ENCODE measurements around the gene BDH2. TPM values are rescaled to one million over a fixed set of nuclear protein-coding genes. Genes with fewer than 3 reads are reported as not detected.
A peak's percentile ranks its signal among the peaks of the same experiment; 100 is the strongest.

BDH2 gene
- total and polyA plus RNA-seq, 2 experiments from 2014 or later: 36.5 to 73.9 TPM

- Mint-ChIP-seq H3K36me3 (ENCODE audit: low read depth) (no peaks in the 10 kb centered on the region), H3K4me3 (peak overlapping the region; percentile 82), H3K27ac (peak overlapping the region; percentile 75; the same call in 1 of the 2 replicates), H3K9me3 (no peaks in the 10 kb centered on the region), H3K27me3 (ENCODE audit: insufficient read depth, low read depth, poor library complexity) (no peaks in the 10 kb centered on the region), H3K4me1 (peaks cover 13% of the 10 kb centered on the region)
- Histone ChIP-seq H3K79me2 (replicated peaks; ENCODE audit: insufficient read depth) (no peaks in the 10 kb centered on the region), H2AFZ (no peak overlapping the region), H3K4me2 (peak overlapping the region; percentile 64), H3K27ac (ENCODE audit: low read depth) (no peak overlapping the region), H3F3A (replicated peaks; ENCODE audit: low read depth) (no peaks in the 10 kb centered on the region), H3K9me2 (ENCODE audit: insufficient read depth) (no peaks in the 10 kb centered on the region), H3K4me1 (ENCODE audit: insufficient read depth) (no peaks in the 10 kb centered on the region), H3K36me3 (ENCODE audit: insufficient read depth) (no peaks in the 10 kb centered on the region), H3K4me3 (peak overlapping the region; percentile 47), H4K20me1 (replicated peaks; ENCODE audit: insufficient read depth) (no peaks in the 10 kb centered on the region), H3K27me3 (ENCODE audit: insufficient read depth) (no peaks in the 10 kb centered on the region)
- ATAC-seq (peak; percentile 15; the same call in 1 of the 3 replicates), DNase-seq (ENCODE audit: low spot score) (peak; percentile 4)
- no peak for TF ChIP-seq STAT1 (IDR thresholded peaks at IDR 0.05; ENCODE audit: unreplicated experiment)
Measured at GRCh38 chr4:103098756-103099440, 736 bp downstream of the BDH2 start.

GRCh38 chr4:103098341-103098740, 1.3 kb downstream of the BDH2 start:
- TF ChIP-seq STAT1 (IDR thresholded peaks at IDR 0.05; ENCODE audit: unreplicated experiment): no peak
- no peak for TF ChIP-seq ETS1 (IDR thresholded peaks at IDR 0.05)
- no peak for TF ChIP-seq POLR2AphosphoS5 (IDR thresholded peaks at IDR 0.05; ENCODE audit: low read depth)
- no peak for TF ChIP-seq REST (IDR thresholded peaks at IDR 0.05; ENCODE audit: unreplicated experiment)
- no peak for TF ChIP-seq JUNB (IDR thresholded peaks at IDR 0.05; ENCODE audit: unreplicated experiment)
- TF ChIP-seq ZNF462 (CRISPR knock-in tag; IDR thresholded peaks at IDR 0.05): no peak
- TF ChIP-seq CTCF (conservative IDR thresholded peaks at IDR 0.05; ENCODE audit: low read depth in 2 of 2): no peak
- TF ChIP-seq EZH2 (IDR thresholded peaks at IDR 0.05; ENCODE audit: low read depth, unreplicated experiment): no peak
- Mint-ChIP-seq H3K9me3 (no peaks in the 10 kb centered on the region), H3K4me1 (peaks cover 13% of the 10 kb centered on the region), H3K36me3 (ENCODE audit: low read depth) (no peaks in the 10 kb centered on the region), H3K27ac (no peak overlapping the region), H3K4me3 (peak overlapping the region; percentile 82), H3K27me3 (ENCODE audit: insufficient read depth, low read depth, poor library complexity) (no peaks in the 10 kb centered on the region)
- ATAC-seq (no peak), DNase-seq (ENCODE audit: low spot score) (no peak)
- H3K36me3 ChIP-seq (ENCODE audit: insufficient read depth): no peaks in the 10 kb centered on the region
- no peaks in the 10 kb centered on the region for H3K9me2 ChIP-seq (ENCODE audit: insufficient read depth)
- no peaks in the 10 kb centered on the region for H3F3A ChIP-seq (replicated peaks; ENCODE audit: low read depth)
- H3K4me1 ChIP-seq (ENCODE audit: insufficient read depth): no peaks in the 10 kb centered on the region
- H3K27me3 ChIP-seq (ENCODE audit: insufficient read depth): no peaks in the 10 kb centered on the region
- no peak overlapping the region for H3K27ac ChIP-seq (ENCODE audit: low read depth)
- peak overlapping the region; percentile 64; the same call in 1 of the 2 replicates for H3K4me2 ChIP-seq
- H3K79me2 ChIP-seq (replicated peaks; ENCODE audit: insufficient read depth): no peaks in the 10 kb centered on the region
- peak overlapping the region; percentile 47; the same call in 1 of the 2 replicates for H3K4me3 ChIP-seq
- no peak overlapping the region for H2AFZ ChIP-seq
- no peaks in the 10 kb centered on the region for H4K20me1 ChIP-seq (replicated peaks; ENCODE audit: insufficient read depth)
